GM12873 (cell line): ENCODE data around the gene STRAP.

Experiments
- CTCF ChIP-seq: IDR thresholded peaks from 2 replicates; pipeline ENCODE4 v1.5.1; 2012; ENCODE audit warnings: low read depth, mild to moderate bottlenecking, moderate library complexity, low read length, control low read depth; ENCODE audit not compliant: insufficient read depth; ENCODE audit errors: missing control alignments

STRAP gene

GRCh38 chr12:15873556-15873955 lies 8.6 kb upstream of the STRAP start:
- no peak for TF ChIP-seq CTCF

DNA sequence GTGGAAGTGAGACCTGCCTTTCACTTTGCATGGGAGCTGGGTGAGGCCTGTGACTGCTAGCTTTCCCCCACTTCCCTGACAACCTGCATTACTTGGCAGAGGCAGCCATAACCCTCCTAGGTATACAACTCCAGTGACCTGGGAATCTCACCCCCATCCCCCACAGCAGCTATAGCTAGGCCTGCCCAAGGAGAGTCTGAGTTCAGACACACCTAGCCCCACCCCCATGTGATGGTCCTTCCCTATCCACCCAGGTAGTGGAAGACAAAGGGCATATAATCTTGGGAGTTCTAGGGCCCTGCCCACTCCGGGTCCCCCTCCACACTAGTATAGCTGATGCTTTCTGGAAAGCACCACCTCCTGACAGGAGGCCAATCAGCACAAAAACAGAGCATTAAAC lies 6.3 kb upstream of the STRAP start:
- no peak for TF ChIP-seq CTCF

DNA sequence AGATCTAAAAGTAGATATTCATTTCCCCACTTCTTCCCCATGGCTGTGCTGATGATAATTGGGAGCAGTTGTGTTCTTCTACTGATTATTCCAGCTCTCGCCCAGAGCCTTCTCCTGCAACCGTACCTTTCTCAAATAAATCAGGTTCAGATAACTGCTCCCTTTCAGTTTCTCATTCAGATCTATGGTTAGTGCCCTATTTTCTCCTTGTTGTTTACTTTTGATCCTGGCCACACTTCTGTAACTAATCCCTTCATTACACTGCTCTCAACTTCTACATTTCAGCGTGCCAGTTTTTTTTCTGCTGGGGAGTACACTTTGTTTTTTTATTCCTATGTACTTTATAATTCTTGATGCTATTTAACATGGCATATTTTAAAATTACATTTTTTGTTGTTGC lies 2.8 kb upstream of the STRAP start:
- TF ChIP-seq CTCF, result no peak

- TF ChIP-seq CTCF, result no peak
These were observed 1.5 kb upstream of the STRAP start for GRCh38 chr12:15880721-15881120.

DNA sequence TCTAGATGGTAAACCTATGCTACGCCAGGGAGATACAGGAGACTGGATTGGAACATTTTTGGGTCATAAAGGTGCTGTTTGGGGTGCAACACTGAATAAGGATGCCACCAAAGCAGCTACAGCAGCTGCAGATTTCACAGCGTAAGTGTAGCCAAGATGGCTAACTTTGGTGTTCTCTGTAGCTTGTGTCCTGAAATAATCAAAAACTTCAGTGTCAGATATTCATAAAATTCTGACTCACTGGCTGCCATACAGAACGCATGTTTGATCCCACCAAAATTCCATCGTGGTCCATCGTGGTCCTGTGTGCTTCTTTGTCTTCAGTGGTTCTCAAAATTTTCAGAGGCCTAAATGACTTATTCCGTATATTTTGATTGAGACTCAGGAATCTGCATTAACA lies 1.3 kb downstream of the STRAP start:
- no peak for TF ChIP-seq CTCF

DNA sequence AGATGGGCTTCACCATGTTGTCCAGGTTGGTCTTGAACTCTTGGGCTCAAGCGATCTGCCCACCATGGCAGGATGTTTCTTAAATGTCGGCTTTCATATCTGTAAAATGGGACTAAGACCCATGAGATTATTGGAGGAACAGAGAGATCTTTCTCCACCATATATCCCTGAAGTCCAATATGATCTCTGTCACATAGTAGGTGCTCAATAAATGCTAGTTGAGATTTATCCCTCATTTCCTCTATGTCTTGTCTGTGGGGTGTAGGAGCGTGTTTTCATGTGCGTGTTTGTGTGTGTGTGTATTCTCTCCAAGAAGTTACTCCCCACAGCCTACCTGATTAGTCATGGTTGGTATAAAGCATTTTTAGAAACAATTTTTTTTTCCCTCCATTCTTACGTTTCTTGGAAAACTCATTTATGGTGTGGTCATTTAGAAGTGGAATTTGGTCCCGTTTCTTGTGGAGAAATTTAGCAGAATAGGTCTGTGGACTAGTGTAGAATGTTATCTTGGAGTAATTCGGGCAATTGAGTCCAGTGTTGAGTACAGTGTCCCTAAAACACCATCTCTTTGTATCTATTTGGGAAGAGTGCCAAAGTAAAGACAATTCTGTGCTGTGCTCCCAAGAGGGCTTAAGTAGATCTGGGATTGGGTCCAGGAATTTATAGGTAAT lies 4.3 kb downstream of the STRAP start:
- no peak for TF ChIP-seq CTCF

GRCh38 chr12:15887043-15887817 lies 5.0 kb downstream of the STRAP start:
- no peak for TF ChIP-seq CTCF
